Ishikawa (cell line): ENCODE data around the gene SEC31A.
A peak's percentile ranks its signal among the peaks of the same experiment; 100 is the strongest.

Experiments
- CEBPB ChIP-seq: IDR thresholded peaks from 2 replicates; pipeline ENCODE4 v1.6.1; 2012
- CREB1 ChIP-seq: IDR thresholded peaks from 2 replicates; pipeline ENCODE4 v1.6.1; 2012; ENCODE audit warnings: low read depth
- EGR1 ChIP-seq: IDR thresholded peaks from 2 replicates; pipeline ENCODE4 v1.6.1; 2012
- EP300 ChIP-seq: IDR thresholded peaks from 2 replicates; pipeline ENCODE4 v1.6.1; 2012; ENCODE audit warnings: borderline replicate concordance
- FOXM1 ChIP-seq: IDR thresholded peaks from 2 replicates; pipeline ENCODE4 v1.6.1; 2012; ENCODE audit warnings: low read depth, borderline replicate concordance
- MAX ChIP-seq: IDR thresholded peaks from 2 replicates; pipeline ENCODE4 v1.6.1; 2012
- NFIC ChIP-seq: IDR thresholded peaks from 2 replicates; pipeline ENCODE4 v1.6.1; 2012
- RAD21 ChIP-seq: IDR thresholded peaks from 2 replicates; pipeline ENCODE4 v1.6.1; 2012; ENCODE audit warnings: low read depth
- REST ChIP-seq: IDR thresholded peaks from 2 replicates; pipeline ENCODE4 v1.6.1; 2012; ENCODE audit warnings: low read depth, mild to moderate bottlenecking
- TAF1 ChIP-seq: IDR thresholded peaks from 2 replicates; pipeline ENCODE4 v1.6.1; 2012; ENCODE audit warnings: low read depth, mild to moderate bottlenecking
- TCF12 ChIP-seq: IDR thresholded peaks from 2 replicates; pipeline ENCODE4 v1.6.1; 2012; ENCODE audit warnings: low read depth
- TEAD4 ChIP-seq: IDR thresholded peaks from 2 replicates; pipeline ENCODE4 v1.6.1; 2012
- USF1 ChIP-seq: IDR thresholded peaks from 2 replicates; pipeline ENCODE4 v1.6.1; 2012
- YY1 ChIP-seq: IDR thresholded peaks from 2 replicates; pipeline ENCODE4 v1.6.1; 2012; ENCODE audit warnings: low read depth
- ZBTB7A ChIP-seq: IDR thresholded peaks from 2 replicates; pipeline ENCODE4 v1.6.1; 2012; ENCODE audit warnings: low read depth

SEC31A gene

GRCh38 chr4:82811838-82812341 is 79.1 kb downstream of the SEC31A start:
- peak; percentile 29; the same call in 1 of the 2 replicates for TF ChIP-seq EP300
- no peak for TF ChIP-seq EGR1
- peak; percentile 57 for TF ChIP-seq TEAD4
- no peak for TF ChIP-seq MAX

GRCh38 chr4:82811392-82811791 is 79.6 kb downstream of the SEC31A start:
- TF ChIP-seq USF1 (no peak), YY1 (no peak), TCF12 (no peak), MAX (no peak), EP300 (no peak), CEBPB (no peak), REST (no peak), TEAD4 (no peak), TAF1 (no peak), ZBTB7A (no peak), RAD21 (no peak)

- TF ChIP-seq REST: no peak
- TF ChIP-seq NFIC: no peak
- no peak for TF ChIP-seq FOXM1
- TF ChIP-seq EP300: no peak
- TF ChIP-seq CREB1: no peak
- no peak for TF ChIP-seq ZBTB7A
- TF ChIP-seq YY1: no peak
- no peak for TF ChIP-seq RAD21
- TF ChIP-seq TCF12: no peak
- no peak for TF ChIP-seq USF1
These were observed 80.8 kb downstream of the SEC31A start for GRCh38 chr4:82810176-82810575.

- no peak for TF ChIP-seq RAD21
- no peak for TF ChIP-seq YY1
- TF ChIP-seq ZBTB7A: no peak
- TF ChIP-seq USF1: no peak
- no peak for TF ChIP-seq MAX
- TF ChIP-seq CEBPB: no peak
- no peak for TF ChIP-seq CREB1
- TF ChIP-seq FOXM1: no peak
- no peak for TF ChIP-seq TCF12
- no peak for TF ChIP-seq EGR1
- no peak for TF ChIP-seq NFIC
- TF ChIP-seq REST: no peak
- TF ChIP-seq TEAD4: no peak
- no peak for TF ChIP-seq TAF1
- TF ChIP-seq EP300: no peak
These were observed 81.3 kb downstream of the SEC31A start for GRCh38 chr4:82809619-82810018.
